ENCODE results near the gene KPNB1.

The KPNB1 gene

DNA sequence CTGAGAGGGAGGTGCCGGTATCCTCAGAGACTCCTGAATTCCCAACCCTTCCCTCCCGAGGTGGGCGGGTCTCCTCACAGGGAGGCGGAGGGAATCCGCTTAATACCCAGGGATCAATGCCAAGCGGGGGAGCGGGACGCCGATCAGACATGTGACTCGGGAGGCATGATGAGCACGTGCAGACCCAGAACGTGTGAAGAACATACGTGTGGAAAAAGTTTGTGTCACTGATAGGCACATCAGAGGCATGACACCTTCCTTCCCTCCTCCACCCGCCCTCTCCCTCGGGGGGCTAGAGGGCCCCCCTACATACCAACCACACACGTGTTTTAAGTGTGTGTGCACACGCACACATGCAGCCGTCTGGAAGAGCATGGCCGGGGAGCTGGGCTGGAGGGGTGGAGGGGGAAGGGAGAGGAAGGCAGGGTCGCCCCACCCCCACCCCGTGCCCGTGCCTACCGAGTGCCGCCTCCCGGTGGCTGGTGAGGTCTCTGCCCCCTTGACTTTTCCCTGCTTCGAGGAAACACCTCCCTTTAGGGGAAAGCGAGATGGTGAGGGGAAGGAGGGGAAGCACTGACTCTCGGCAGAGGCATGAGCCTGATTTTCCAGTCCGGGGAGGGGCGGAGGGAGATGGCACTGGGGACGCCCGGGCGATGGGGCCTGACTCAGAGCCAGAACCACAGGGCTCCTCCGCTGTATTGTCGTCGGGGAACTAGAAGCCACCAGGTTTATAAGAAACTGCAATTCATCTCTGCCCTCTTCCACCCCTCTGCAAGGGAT lies 71.2 kb downstream of the KPNB1 start:
- DNase-seq (ENCODE audit: low read depth in 1 of 2, low spot score in 1 of 2), result peak in 1 of 2 experiments; percentile 57
- H3K4me3 ChIP-seq (replicated peaks; ENCODE audit: insufficient read depth, low read length), result no peak overlapping the region
- H3K27me3 ChIP-seq (ENCODE audit: insufficient read depth, poor library complexity, severe bottlenecking), result peaks cover 34% of the 10 kb centered on the region
- TF ChIP-seq, protein P1, sequence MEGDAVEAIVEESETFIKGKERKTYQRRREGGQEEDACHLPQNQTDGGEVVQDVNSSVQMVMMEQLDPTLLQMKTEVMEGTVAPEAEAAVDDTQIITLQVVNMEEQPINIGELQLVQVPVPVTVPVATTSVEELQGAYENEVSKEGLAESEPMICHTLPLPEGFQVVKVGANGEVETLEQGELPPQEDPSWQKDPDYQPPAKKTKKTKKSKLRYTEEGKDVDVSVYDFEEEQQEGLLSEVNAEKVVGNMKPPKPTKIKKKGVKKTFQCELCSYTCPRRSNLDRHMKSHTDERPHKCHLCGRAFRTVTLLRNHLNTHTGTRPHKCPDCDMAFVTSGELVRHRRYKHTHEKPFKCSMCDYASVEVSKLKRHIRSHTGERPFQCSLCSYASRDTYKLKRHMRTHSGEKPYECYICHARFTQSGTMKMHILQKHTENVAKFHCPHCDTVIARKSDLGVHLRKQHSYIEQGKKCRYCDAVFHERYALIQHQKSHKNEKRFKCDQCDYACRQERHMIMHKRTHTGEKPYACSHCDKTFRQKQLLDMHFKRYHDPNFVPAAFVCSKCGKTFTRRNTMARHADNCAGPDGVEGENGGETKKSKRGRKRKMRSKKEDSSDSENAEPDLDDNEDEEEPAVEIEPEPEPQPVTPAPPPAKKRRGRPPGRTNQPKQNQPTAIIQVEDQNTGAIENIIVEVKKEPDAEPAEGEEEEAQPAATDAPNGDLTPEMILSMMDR (IDR thresholded peaks at IDR 0.05; ENCODE audit: insufficient read depth, low read length), result no peak
- no peak for TF ChIP-seq SPI1 (IDR thresholded peaks at IDR 0.05; ENCODE audit: borderline replicate concordance, low read depth)
- H3K27ac ChIP-seq (replicated peaks), result no peak overlapping the region

DNA sequence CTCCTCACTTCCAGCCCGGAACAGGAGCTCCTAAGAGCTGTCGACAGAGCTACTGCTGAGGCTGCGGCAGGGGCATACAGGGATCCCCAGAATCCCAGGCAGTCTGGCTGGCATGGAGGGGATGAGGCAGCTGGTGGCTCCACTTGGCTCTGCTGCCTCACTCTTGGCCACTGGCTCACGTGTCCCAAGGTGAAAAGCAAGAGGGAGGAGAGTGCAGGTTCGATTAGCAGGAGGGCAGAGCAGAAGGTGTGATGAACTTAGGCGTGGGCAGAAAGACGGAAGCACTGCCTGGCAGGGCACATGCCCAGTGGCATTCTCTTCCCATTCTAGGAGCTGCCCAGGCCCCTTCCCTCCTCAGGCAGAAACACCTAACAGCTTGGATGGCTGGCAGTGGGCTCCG lies 72.0 kb downstream of the KPNB1 start:
- no peak overlapping the region for H3K4me3 ChIP-seq (replicated peaks; ENCODE audit: insufficient read depth, low read length)
- H3K27ac ChIP-seq (replicated peaks), result no peak overlapping the region
- no peak for TF ChIP-seq GABPA (IDR thresholded peaks at IDR 0.05; ENCODE audit: low read depth)
- TF ChIP-seq, protein P1 (IDR thresholded peaks at IDR 0.05; ENCODE audit: insufficient read depth, low read length), result no peak
- TF ChIP-seq, protein P2, sequence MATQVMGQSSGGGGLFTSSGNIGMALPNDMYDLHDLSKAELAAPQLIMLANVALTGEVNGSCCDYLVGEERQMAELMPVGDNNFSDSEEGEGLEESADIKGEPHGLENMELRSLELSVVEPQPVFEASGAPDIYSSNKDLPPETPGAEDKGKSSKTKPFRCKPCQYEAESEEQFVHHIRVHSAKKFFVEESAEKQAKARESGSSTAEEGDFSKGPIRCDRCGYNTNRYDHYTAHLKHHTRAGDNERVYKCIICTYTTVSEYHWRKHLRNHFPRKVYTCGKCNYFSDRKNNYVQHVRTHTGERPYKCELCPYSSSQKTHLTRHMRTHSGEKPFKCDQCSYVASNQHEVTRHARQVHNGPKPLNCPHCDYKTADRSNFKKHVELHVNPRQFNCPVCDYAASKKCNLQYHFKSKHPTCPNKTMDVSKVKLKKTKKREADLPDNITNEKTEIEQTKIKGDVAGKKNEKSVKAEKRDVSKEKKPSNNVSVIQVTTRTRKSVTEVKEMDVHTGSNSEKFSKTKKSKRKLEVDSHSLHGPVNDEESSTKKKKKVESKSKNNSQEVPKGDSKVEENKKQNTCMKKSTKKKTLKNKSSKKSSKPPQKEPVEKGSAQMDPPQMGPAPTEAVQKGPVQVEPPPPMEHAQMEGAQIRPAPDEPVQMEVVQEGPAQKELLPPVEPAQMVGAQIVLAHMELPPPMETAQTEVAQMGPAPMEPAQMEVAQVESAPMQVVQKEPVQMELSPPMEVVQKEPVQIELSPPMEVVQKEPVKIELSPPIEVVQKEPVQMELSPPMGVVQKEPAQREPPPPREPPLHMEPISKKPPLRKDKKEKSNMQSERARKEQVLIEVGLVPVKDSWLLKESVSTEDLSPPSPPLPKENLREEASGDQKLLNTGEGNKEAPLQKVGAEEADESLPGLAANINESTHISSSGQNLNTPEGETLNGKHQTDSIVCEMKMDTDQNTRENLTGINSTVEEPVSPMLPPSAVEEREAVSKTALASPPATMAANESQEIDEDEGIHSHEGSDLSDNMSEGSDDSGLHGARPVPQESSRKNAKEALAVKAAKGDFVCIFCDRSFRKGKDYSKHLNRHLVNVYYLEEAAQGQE (IDR thresholded peaks at IDR 0.05; ENCODE audit: insufficient replicate concordance, low read depth), result no peak
- no peak for TF ChIP-seq POLR2AphosphoS5 (IDR thresholded peaks at IDR 0.05; ENCODE audit: low read depth)
- TF ChIP-seq SPI1 (IDR thresholded peaks at IDR 0.05; ENCODE audit: borderline replicate concordance, low read depth), result no peak
- peaks cover 34% of the 10 kb centered on the region for H3K27me3 ChIP-seq (ENCODE audit: insufficient read depth, poor library complexity, severe bottlenecking)
- DNase-seq (ENCODE audit: low read depth in 1 of 2, low spot score in 1 of 2), result no peak

- TF ChIP-seq GABPA (IDR thresholded peaks at IDR 0.05; ENCODE audit: low read depth) (no peak), SPI1 (IDR thresholded peaks at IDR 0.05; ENCODE audit: borderline replicate concordance, low read depth) (no peak), POLR2AphosphoS5 (IDR thresholded peaks at IDR 0.05; ENCODE audit: low read depth) (no peak)
- TF ChIP-seq, protein P2 (IDR thresholded peaks at IDR 0.05; ENCODE audit: insufficient replicate concordance, low read depth), result no peak
- TF ChIP-seq, protein P1 (IDR thresholded peaks at IDR 0.05; ENCODE audit: insufficient read depth, low read length), result no peak
- DNase-seq (ENCODE audit: low read depth in 1 of 2, low spot score in 1 of 2), result no peak
- Histone ChIP-seq H3K4me3 (replicated peaks; ENCODE audit: insufficient read depth, low read length) (no peak overlapping the region), H3K27me3 (ENCODE audit: insufficient read depth, poor library complexity, severe bottlenecking) (peaks cover 29% of the 10 kb centered on the region), H3K27ac (replicated peaks) (no peak overlapping the region)
These were observed 75.0 kb downstream of the KPNB1 start for GRCh38 chr17:47724705-47725104.
